WTC11 (cell line): ENCODE data around the gene STT3A.

Experiments used
- FOXP1 ChIP-seq: sonication (generic); formaldehyde crosslinking; IDR thresholded peaks from 2 replicates; pipeline ENCODE4 v1.8.0; 2022; ENCODE audit warnings: missing genetic modification reagents, mild to moderate bottlenecking, moderate library complexity, borderline replicate concordance
- NR3C1 ChIP-seq: sonication (generic); formaldehyde crosslinking; conservative IDR thresholded peaks from 2 replicates; pipeline ENCODE4 v1.8.1; 2023; ENCODE audit warnings: low read depth, mild to moderate bottlenecking, missing genetic modification reagents

DNA sequence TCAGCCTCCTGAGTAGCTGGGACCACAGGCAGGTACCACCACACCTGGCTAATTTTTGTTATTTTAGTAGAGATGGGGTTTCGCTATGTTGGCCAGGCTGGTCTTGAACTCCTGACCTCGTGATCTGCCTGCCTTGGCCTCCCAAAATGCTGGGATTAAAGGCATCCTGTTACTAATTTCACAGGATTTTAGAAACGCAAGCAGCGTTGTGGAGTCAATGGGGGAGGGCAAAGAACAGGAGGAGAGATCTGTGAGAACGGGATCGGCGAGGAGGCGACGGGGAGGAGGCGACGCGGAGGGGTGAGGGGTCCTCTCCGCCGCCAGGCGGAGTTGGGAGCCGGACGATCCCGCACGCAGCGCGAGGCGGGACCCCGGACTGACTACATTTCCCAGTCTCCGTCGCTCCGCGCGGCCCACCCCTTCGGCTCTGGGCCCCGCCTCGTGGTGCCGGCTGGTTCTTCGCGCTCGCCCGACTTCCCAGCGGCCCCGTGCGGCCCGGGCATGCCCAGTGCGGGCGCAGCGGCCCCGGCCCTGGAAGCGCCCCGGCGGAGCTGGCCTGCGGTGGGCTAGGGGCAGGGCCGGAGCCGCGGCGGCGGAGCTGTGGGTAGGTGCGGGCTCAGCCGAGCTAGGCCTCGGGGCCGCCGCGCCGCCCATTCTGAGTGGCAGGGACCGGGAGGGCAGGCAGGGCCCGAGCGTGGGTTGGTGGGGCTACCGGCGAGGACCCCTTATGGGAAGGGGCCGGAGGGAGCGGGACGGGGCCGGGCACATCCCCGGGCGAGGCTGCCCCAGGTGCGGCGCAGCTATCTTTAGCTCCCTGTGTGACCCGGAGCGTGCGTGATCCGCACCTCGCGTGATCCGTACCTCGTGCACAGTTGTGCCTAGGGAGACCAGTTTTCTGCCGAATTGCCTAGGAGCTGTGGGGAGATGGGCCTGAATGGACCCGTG, 23.4 kb upstream of the STT3A start, which contains the start of gene EI24:
- 0 out of 2 replicates have a peak, but pooled peaks have one; percentile 64 for TF ChIP-seq NR3C1 (CRISPR knock-in tag)
- TF ChIP-seq FOXP1 (CRISPR knock-in tag), result no peak
